GM12878 (cell line): ENCODE data around the gene COL11A2. TPM values are rescaled to one million over a fixed set of nuclear protein-coding genes. Genes with fewer than 3 reads are reported as not detected.

Experiments
- BHLHE40 ChIP-seq, 2 experiments: fragments of 450-650 bp in 1 of 2; IDR thresholded peaks; 2 replicates each; pipeline ENCODE4 v1.6.1; 2011 to 2017; ENCODE audit warnings: low read depth in 2 of 2, borderline replicate concordance in 1 of 2, improper control_type of control experiment in 1 of 2, low read length in 1 of 2, mild to moderate bottlenecking in 1 of 2
- CBX3 ChIP-seq: fragments of 200-600 bp; sonication (generic); IDR thresholded peaks from 2 replicates; pipeline ENCODE4 v1.6.1; 2016; ENCODE audit warnings: low read depth, borderline replicate concordance
- CREB1 ChIP-seq: IDR thresholded peaks from 2 replicates; pipeline ENCODE4 v1.6.1; 2012; ENCODE audit warnings: low read depth, mild to moderate bottlenecking, inconsistent platforms
- CREM ChIP-seq: IDR thresholded peaks from 2 replicates; pipeline ENCODE4 v1.6.1; 2014; ENCODE audit warnings: antibody characterized with exemption, low read depth
- ESRRA ChIP-seq: IDR thresholded peaks from 2 replicates; pipeline ENCODE4 v1.6.1; 2012; ENCODE audit warnings: mild to moderate bottlenecking, low read length, improper control_type of control experiment
- FOS ChIP-seq: IDR thresholded peaks from 3 replicates; pipeline ENCODE4 v1.6.1; 2011; ENCODE audit warnings: borderline replicate concordance; ENCODE audit not compliant: insufficient read length; ENCODE audit errors: extremely low read depth
- HDAC6 ChIP-seq: fragments of 200-600 bp; sonication (generic); IDR thresholded peaks from one replicate; pipeline ENCODE4 v1.8.0; 2017; ENCODE audit warnings: antibody characterized with exemption; ENCODE audit not compliant: unreplicated experiment
- IRF3 ChIP-seq: fragments of 450-650 bp; IDR thresholded peaks from 2 replicates; pipeline ENCODE4 v1.6.1; 2014; ENCODE audit warnings: mild to moderate bottlenecking
- LARP7 ChIP-seq: fragments of 450-650 bp; IDR thresholded peaks from 2 replicates; pipeline ENCODE4 v1.6.1; 2017; ENCODE audit warnings: mild to moderate bottlenecking
- MAX ChIP-seq: IDR thresholded peaks from 2 replicates; pipeline ENCODE4 v1.6.1; 2012; ENCODE audit warnings: low read depth, low read length, improper control_type of control experiment
- MTA3 ChIP-seq: IDR thresholded peaks from 2 replicates; pipeline ENCODE4 v1.6.1; 2012; ENCODE audit warnings: low read length, inconsistent platforms, borderline replicate concordance
- NR2C1 ChIP-seq: fragments of 450-650 bp; IDR thresholded peaks from 2 replicates; pipeline ENCODE4 v1.6.1; 2017; ENCODE audit warnings: antibody characterized with exemption, mild to moderate bottlenecking, moderate library complexity
- POLR2AphosphoS2 ChIP-seq: IDR thresholded peaks from 2 replicates; pipeline ENCODE4 v1.6.1; 2011; ENCODE audit warnings: low read depth, mild to moderate bottlenecking, low read length, improper control_type of control experiment, moderate library complexity
- RELA ChIP-seq: fragments of 450-650 bp; IDR thresholded peaks from 2 replicates; pipeline ENCODE4 v1.8.0; 2014; ENCODE audit warnings: borderline replicate concordance; ENCODE audit not compliant: partially characterized antibody
- RELB ChIP-seq: fragments of 450-650 bp; IDR thresholded peaks from 2 replicates; pipeline ENCODE4 v1.6.1; 2017; ENCODE audit warnings: low read depth, mild to moderate bottlenecking, moderate library complexity
- RFX5 ChIP-seq: IDR thresholded peaks from 2 replicates; pipeline ENCODE4 v1.6.1; 2011; ENCODE audit warnings: low read depth, low read length, improper control_type of control experiment
- SIN3A ChIP-seq: IDR thresholded peaks from 2 replicates; pipeline ENCODE4 v1.6.1; 2012; ENCODE audit warnings: low read depth, low read length, improper control_type of control experiment
- SMAD1 ChIP-seq: fragments of 450-650 bp; IDR thresholded peaks from 2 replicates; pipeline ENCODE4 v1.6.1; 2018; ENCODE audit warnings: mild to moderate bottlenecking, low read depth; ENCODE audit not compliant: partially characterized antibody
- SP1 ChIP-seq: IDR thresholded peaks from one replicate; pipeline ENCODE4 v1.6.1; 2011; ENCODE audit warnings: low read depth, low read length
- TBL1XR1 ChIP-seq: IDR thresholded peaks from 2 replicates; pipeline ENCODE4 v1.6.1; 2012; ENCODE audit warnings: low read depth, low read length, improper control_type of control experiment
- TCF12 ChIP-seq: IDR thresholded peaks from 2 replicates; pipeline ENCODE4 v1.6.1; 2011; ENCODE audit warnings: low read depth, mild to moderate bottlenecking, low read length
- USF2 ChIP-seq: IDR thresholded peaks from 2 replicates; pipeline ENCODE4 v1.6.1; 2011; ENCODE audit warnings: low read depth, low read length, improper control_type of control experiment, borderline replicate concordance
- polyA plus RNA-seq, 11 experiments: library from polyadenylated mRNA; depleted of rRNA in 4 of 11; unstranded in 6 of 11; stranded (reverse) in 5 of 11; fragments of >200 nt; fragmentation: Nextera tagmentation in 4 of 11; fragmentation: Illumina TruSeq in 1 of 11; extraction: Ambion mirVana in 4 of 11; extraction: Trizol in 1 of 11; gene quantifications; 1 replicate in 1 of 11; 2 replicates in 10 of 11; pipeline versions ENCODE4 v1.2.1 to v1.2.3, GENCODE V29; 2011 to 2016; ENCODE audit warnings: inconsistent platforms in 2 of 11, missing spikeins in 2 of 11, low read depth in 1 of 11
- total RNA-seq, 4 experiments: library from RNA; depleted of rRNA in 3 of 4; stranded (reverse); fragments of >200 nt in 3 of 4; fragmentation: Illumina TruSeq in 1 of 4; extraction: Trizol in 1 of 4; gene quantifications; 2 replicates each; pipeline versions ENCODE4 v1.2.1 to v1.2.3, GENCODE V29; 2013 to 2021
- TF ChIP-seq, protein P1 (sequence below): fragments of 450-650 bp; formaldehyde crosslinking; IDR thresholded peaks from 2 replicates; pipeline ENCODE4 v1.4.0; 2022; ENCODE audit warnings: mild to moderate bottlenecking, moderate library complexity
- TF ChIP-seq, protein P2 (sequence below): fragments of 450-650 bp; conservative IDR thresholded peaks from 2 replicates; pipeline ENCODE4 v1.6.1; 2017; ENCODE audit warnings: mild to moderate bottlenecking, moderate library complexity

Gene COL11A2
- total and polyA plus RNA-seq, 10 of the 15 experiments (the other 5 are each of a cell fraction or from before 2014, with no cell fraction given) = 0.03 to 0.83 (median 0.22) TPM; not detected in 1

GRCh38 chr6:33140556-33140955 is 51.7 kb downstream of the COL11A2 start (continued):
- TF ChIP-seq MTA3 = no peak
- TF ChIP-seq POLR2AphosphoS2 = no peak
- TF ChIP-seq CBX3 = no peak
- TF ChIP-seq SIN3A = no peak
- TF ChIP-seq TBL1XR1 = no peak
- no peak for TF ChIP-seq USF2
- no peak for TF ChIP-seq FOS
- TF ChIP-seq NR2C1 = no peak
- no peak for TF ChIP-seq TCF12
- TF ChIP-seq, protein P1, sequence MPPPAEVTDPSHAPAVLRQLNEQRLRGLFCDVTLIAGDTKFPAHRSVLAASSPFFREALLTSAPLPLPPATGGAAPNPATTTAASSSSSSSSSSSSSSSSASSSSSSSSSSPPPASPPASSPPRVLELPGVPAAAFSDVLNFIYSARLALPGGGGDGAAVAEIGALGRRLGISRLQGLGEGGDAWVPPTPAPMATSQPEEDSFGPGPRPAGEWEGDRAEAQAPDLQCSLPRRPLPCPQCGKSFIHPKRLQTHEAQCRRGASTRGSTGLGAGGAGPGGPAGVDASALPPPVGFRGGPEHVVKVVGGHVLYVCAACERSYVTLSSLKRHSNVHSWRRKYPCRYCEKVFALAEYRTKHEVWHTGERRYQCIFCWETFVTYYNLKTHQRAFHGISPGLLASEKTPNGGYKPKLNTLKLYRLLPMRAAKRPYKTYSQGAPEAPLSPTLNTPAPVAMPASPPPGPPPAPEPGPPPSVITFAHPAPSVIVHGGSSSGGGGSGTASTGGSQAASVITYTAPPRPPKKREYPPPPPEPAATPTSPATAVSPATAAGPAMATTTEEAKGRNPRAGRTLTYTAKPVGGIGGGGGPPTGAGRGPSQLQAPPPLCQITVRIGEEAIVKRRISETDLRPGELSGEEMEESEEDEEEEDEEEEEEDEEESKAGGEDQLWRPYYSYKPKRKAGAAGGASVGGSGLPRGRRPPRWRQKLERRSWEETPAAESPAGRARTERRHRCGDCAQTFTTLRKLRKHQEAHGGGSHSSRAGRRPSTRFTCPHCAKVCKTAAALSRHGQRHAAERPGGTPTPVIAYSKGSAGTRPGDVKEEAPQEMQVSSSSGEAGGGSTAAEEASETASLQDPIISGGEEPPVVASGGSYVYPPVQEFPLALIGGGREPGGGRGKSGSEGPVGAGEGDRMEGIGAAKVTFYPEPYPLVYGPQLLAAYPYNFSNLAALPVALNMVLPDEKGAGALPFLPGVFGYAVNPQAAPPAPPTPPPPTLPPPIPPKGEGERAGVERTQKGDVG (CRISPR knock-in tag) = no peak
- no peak for TF ChIP-seq SMAD1
- TF ChIP-seq HDAC6 = no peak
- TF ChIP-seq, protein P2, sequence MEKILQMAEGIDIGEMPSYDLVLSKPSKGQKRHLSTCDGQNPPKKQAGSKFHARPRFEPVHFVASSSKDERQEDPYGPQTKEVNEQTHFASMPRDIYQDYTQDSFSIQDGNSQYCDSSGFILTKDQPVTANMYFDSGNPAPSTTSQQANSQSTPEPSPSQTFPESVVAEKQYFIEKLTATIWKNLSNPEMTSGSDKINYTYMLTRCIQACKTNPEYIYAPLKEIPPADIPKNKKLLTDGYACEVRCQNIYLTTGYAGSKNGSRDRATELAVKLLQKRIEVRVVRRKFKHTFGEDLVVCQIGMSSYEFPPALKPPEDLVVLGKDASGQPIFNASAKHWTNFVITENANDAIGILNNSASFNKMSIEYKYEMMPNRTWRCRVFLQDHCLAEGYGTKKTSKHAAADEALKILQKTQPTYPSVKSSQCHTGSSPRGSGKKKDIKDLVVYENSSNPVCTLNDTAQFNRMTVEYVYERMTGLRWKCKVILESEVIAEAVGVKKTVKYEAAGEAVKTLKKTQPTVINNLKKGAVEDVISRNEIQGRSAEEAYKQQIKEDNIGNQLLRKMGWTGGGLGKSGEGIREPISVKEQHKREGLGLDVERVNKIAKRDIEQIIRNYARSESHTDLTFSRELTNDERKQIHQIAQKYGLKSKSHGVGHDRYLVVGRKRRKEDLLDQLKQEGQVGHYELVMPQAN = no peak
- TF ChIP-seq CREM = peak; percentile 46; the same call in 1 of the 2 replicates
- no peak for TF ChIP-seq MAX
- TF ChIP-seq IRF3 = no peak
- no peak for TF ChIP-seq BHLHE40 (IDR thresholded peaks at IDR 0.05; ENCODE audit: borderline replicate concordance in 1 of 2, low read depth in 2 of 2, low read length in 1 of 2)
- no peak for TF ChIP-seq ESRRA
- no peak for TF ChIP-seq SP1
- no peak for TF ChIP-seq LARP7
- TF ChIP-seq RELA = no peak
- TF ChIP-seq CREB1 = peak; percentile 50
- no peak for TF ChIP-seq RFX5
- peak; percentile 40; the same call in 1 of the 2 replicates for TF ChIP-seq RELB
